H1 (cell line): ENCODE measurements around the gene PCBD1.
A peak's percentile ranks its signal among the peaks of the same experiment; 100 is the strongest.

Experiments used
- CEBPB ChIP-seq: IDR thresholded peaks from 2 replicates; pipeline ENCODE4 v1.6.1; 2012; ENCODE audit warnings: low read depth, low read length
- EP300 ChIP-seq, 2 experiments: IDR thresholded peaks; 1 replicate in 1 of 2; 2 replicates in 1 of 2; pipeline ENCODE4 v1.6.1; 2011 to 2012; ENCODE audit warnings: low read depth in 2 of 2, low read length in 2 of 2, mild to moderate bottlenecking in 2 of 2, borderline replicate concordance in 1 of 2, inconsistent platforms in 1 of 2, moderate library complexity in 1 of 2
- EZH2 ChIP-seq: fragments of 200-600 bp; sonication (generic); IDR thresholded peaks from 2 replicates; pipeline ENCODE4 v1.7.1; 2012; ENCODE audit warnings: low read depth, mild to moderate bottlenecking, moderate library complexity, low read length, inconsistent platforms; ENCODE audit not compliant: severe bottlenecking
- POLR2AphosphoS5 ChIP-seq: IDR thresholded peaks from 2 replicates; pipeline ENCODE4 v1.6.1; 2011; ENCODE audit warnings: low read depth, low read length
- RAD21 ChIP-seq, 2 experiments: IDR thresholded peaks in 1 of 2; conservative IDR thresholded peaks in 1 of 2; 2 replicates each; pipeline ENCODE4 v1.6.1; 2011; ENCODE audit warnings: low read depth in 2 of 2, low read length in 2 of 2, improper control_type of control experiment in 1 of 2, inconsistent platforms in 1 of 2, mild to moderate bottlenecking in 1 of 2, moderate library complexity in 1 of 2
- RNF2 ChIP-seq: fragments of 200-900, 300-1000 bp; sonication (generic); IDR thresholded peaks from 2 replicates; pipeline ENCODE4 v1.7.1; 2016; ENCODE audit warnings: borderline replicate concordance, low read depth, mild to moderate bottlenecking, antibody characterized with exemption, low read length; ENCODE audit not compliant: poor library complexity, severe bottlenecking; ENCODE audit errors: missing control alignments
- SP2 ChIP-seq: IDR thresholded peaks from 2 replicates; pipeline ENCODE4 v1.6.1; 2012; ENCODE audit warnings: mild to moderate bottlenecking, low read length, inconsistent platforms
- ZNF274 ChIP-seq: IDR thresholded peaks from 2 replicates; pipeline ENCODE4 v1.7.0; 2012; ENCODE audit warnings: low read length, borderline replicate concordance; ENCODE audit errors: extremely low read depth
- TF ChIP-seq, protein P1 (sequence below), 3 experiments: IDR thresholded peaks; 1 replicate in 2 of 3; 2 replicates in 1 of 3; pipeline versions ENCODE4 v1.5.1 to v1.6.1; 2011; ENCODE audit warnings: low read length in 3 of 3, mild to moderate bottlenecking in 3 of 3, inconsistent platforms in 2 of 3, low read depth in 1 of 3, moderate library complexity in 1 of 3; ENCODE audit not compliant: insufficient read depth in 1 of 3; ENCODE audit errors: control extremely low read depth in 1 of 3

- TF ChIP-seq POLR2AphosphoS5 = no peak
- peak; percentile 96 to 99 for TF ChIP-seq RAD21 (IDR thresholded peaks at IDR 0.05 in 1 of 2, conservative IDR thresholded peaks at IDR 0.05 in 1 of 2; ENCODE audit: low read depth in 2 of 2, low read length in 2 of 2)
- TF ChIP-seq ZNF274 = no peak
- TF ChIP-seq EP300 (IDR thresholded peaks at IDR 0.05; ENCODE audit: borderline replicate concordance in 1 of 2, low read depth in 2 of 2, low read length in 2 of 2) = no peak
- TF ChIP-seq, protein P1, sequence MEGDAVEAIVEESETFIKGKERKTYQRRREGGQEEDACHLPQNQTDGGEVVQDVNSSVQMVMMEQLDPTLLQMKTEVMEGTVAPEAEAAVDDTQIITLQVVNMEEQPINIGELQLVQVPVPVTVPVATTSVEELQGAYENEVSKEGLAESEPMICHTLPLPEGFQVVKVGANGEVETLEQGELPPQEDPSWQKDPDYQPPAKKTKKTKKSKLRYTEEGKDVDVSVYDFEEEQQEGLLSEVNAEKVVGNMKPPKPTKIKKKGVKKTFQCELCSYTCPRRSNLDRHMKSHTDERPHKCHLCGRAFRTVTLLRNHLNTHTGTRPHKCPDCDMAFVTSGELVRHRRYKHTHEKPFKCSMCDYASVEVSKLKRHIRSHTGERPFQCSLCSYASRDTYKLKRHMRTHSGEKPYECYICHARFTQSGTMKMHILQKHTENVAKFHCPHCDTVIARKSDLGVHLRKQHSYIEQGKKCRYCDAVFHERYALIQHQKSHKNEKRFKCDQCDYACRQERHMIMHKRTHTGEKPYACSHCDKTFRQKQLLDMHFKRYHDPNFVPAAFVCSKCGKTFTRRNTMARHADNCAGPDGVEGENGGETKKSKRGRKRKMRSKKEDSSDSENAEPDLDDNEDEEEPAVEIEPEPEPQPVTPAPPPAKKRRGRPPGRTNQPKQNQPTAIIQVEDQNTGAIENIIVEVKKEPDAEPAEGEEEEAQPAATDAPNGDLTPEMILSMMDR (IDR thresholded peaks at IDR 0.05; ENCODE audit: control extremely low read depth in 1 of 3, insufficient read depth in 1 of 3, low read depth in 1 of 3, low read length in 3 of 3) = peak; percentile 92 to 99 (median 97)
- no peak for TF ChIP-seq CEBPB
- TF ChIP-seq EZH2 = no peak
- no peak for TF ChIP-seq SP2
- no peak for TF ChIP-seq RNF2
Observed at GRCh38 chr10:70903262-70903921, 15.0 kb upstream of the PCBD1 start.
